ENCODE data around the gene NCSTN. TPM values are rescaled to one million over a fixed set of nuclear protein-coding genes. Genes with fewer than 3 reads are reported as not detected.
A peak's percentile ranks its signal among the peaks of the same experiment; 100 is the strongest.

Gene NCSTN
- total RNA-seq (10 to 100 TPM; 62.2 to 68.0 TPM), polyA plus RNA-seq (10 to 100 TPM; 68.1 to 93.1 TPM)

DNA sequence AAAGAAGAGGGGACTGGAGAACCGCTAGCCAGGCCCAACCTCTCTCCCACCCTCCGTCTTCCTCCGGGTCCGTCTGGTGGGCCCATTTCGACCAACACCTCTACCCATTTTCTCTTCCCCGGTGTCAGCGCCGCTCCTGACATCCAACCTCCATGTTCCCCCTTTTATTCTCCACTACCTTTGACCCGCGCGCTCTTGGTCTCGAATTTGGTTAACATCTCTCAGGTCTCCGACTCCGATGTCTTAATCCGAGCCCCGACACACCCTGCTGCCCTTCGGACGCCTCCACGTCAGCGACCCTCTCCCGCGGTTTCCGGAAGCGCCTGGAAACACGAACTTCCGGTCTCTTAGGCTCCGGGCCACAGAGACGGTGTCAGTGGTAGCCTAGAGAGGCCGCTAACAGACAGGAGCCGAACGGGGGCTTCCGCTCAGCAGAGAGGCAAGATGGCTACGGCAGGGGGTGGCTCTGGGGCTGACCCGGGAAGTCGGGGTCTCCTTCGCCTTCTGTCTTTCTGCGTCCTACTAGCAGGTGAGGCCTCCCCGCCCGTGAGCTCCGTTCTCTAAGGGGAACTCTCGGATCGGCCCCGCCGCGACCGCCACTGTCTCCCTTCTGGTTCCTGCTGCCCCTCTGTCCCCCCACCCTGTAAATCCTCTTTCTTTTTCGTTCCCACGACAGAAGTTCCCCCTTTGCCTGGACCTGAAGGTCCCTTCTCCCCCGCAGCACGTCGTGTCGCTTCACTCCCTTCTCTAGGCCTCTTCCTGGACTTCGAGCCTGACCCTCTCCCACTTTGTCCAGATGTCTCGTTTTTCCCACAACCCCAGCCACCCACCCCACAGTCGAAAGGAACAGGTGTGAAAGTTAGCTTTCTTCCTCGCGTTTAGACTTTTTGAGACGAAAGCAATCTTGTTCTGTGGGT lies at the start of gene NCSTN, which contains the start of gene COPA:
Gene NCSTN (plus strand): TSS at position 431 of the 917 bp plus-strand sequence. CDS start 14 bp downstream, at position 445.
Gene COPA (minus strand): TSS at position 298 of the 917 bp plus-strand sequence. CDS start 80 bp downstream, at position 218.
- peaks cover 44% of the 10 kb centered on the region for H3K4me1 ChIP-seq (ENCODE audit: insufficient read depth, low read length)
- peak within 1 kb of the TSS; percentile 94 for H3K27ac ChIP-seq (ENCODE audit: low read depth, low read length)
- H3K36me3 ChIP-seq (ENCODE audit: insufficient read depth, low read length), result peaks cover 36% of the 10 kb centered on the region
- ChIA-PET CTCF (ENCODE audit: partially characterized antibody) (interaction anchor here (1.2 to 4.5 kb wide), 3 partner anchors 11 to 52 kb away, joined by 3 to 19 read pairs (median 7); no protein-coding TSS in a partner anchor), POLR2A (ENCODE audit: partially characterized antibody) (interaction anchor here (0.6 to 1.3 kb wide), 8 partner anchors 8 to 179 kb away, joined by 3 to 4 read pairs (median 3); partner anchors contain the start of gene SLAMF6)
- H3K27ac Mint-ChIP-seq, result peak within 1 kb of the TSS; percentile 96 to 100 (median 100)
- peak within 1 kb of the TSS; percentile 99 to 100 (median 100) for H3K4me3 Mint-ChIP-seq
- peak within 1 kb of the TSS; percentile 77 to 96 for H3K4me3 ChIP-seq (ENCODE audit: low read length in 2 of 2)
- intact Hi-C loops (cut with micrococcal nuclease), result loop anchor here (1.0 to 10.0 kb wide), 5 partner anchors 58 to 724 kb away; partner anchors contain the start of genes ARHGAP30, DCAF8, PEX19 and SLAMF6
- no peaks in the 10 kb centered on the region for H3K9me3 ChIP-seq (ENCODE audit: control insufficient read depth in 1 of 2, low read length in 2 of 2)
- no peaks in the 10 kb centered on the region for H3K27me3 ChIP-seq (ENCODE audit: insufficient read depth, low read length)
- peak; percentile 89 to 95 (median 89) for DNase-seq
- peaks cover 35 to 67% (median 49%) of the 10 kb centered on the region in 4 donors for H3K4me1 Mint-ChIP-seq
- H3K36me3 Mint-ChIP-seq, result peaks cover 23 to 65% of the 10 kb centered on the region in 2 donors
- H3K9me3 Mint-ChIP-seq, result no peaks in the 10 kb centered on the region
- no peaks in the 10 kb centered on the region for H3K27me3 Mint-ChIP-seq

DNA sequence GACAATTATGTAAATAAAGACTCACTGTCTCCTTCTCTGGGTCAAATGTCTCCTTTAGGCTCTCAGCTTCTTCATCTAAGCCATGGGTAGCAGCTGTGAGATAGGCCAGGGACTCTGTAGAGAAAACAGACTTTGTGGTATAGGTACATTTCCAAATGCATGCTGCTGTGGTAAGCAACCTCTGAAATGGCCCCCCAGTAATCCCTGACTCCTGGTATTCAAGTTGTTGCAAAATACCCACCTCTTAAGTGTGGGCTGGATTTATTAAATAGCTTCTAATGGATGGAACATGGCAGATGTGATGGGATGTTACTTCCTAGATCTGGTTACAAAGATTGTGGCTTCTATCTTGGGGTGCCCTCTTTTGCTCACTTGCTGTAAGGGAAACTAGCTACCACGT lies 47.1 kb upstream of the NCSTN start:
- no peaks in the 10 kb centered on the region for H3K9me3 Mint-ChIP-seq
- Histone ChIP-seq H3K27ac (ENCODE audit: low read depth, low read length) (no peak overlapping the region), H3K4me1 (ENCODE audit: insufficient read depth, low read length) (no peaks in the 10 kb centered on the region), H3K36me3 (ENCODE audit: insufficient read depth, low read length) (peaks cover 93% of the 10 kb centered on the region), H3K27me3 (ENCODE audit: insufficient read depth, low read length) (no peaks in the 10 kb centered on the region), H3K4me3 (ENCODE audit: low read length in 2 of 2) (no peak overlapping the region), H3K9me3 (ENCODE audit: control insufficient read depth in 1 of 2, low read length in 2 of 2) (no peaks in the 10 kb centered on the region)
- no peak overlapping the region for H3K4me3 Mint-ChIP-seq
- no peak for DNase-seq
- ChIA-PET CTCF (ENCODE audit: partially characterized antibody) (interaction anchor here (0.9 to 9.2 kb wide), 2 partner anchors 44 to 107 kb away, joined by 4 to 177 read pairs; partner anchors contain the start of gene CASQ1), POLR2A (ENCODE audit: partially characterized antibody) (interaction anchor here (0.9 to 1.0 kb wide), 2 partner anchors 8 to 11 kb away, joined by 3 to 5 read pairs; partner anchors contain the start of gene PEX19)
- H3K4me1 Mint-ChIP-seq, result peaks cover 3 to 4% (median 4%) of the 10 kb centered on the region in 4 donors
- intact Hi-C loops (cut with micrococcal nuclease), result no loop called here
- H3K36me3 Mint-ChIP-seq, result peaks cover 62 to 89% of the 10 kb centered on the region in 2 donors
- peak overlapping the region in 3 of 7 donors; percentile 30 to 57 (median 31) for H3K27ac Mint-ChIP-seq
- H3K27me3 Mint-ChIP-seq, result no peaks in the 10 kb centered on the region

DNA sequence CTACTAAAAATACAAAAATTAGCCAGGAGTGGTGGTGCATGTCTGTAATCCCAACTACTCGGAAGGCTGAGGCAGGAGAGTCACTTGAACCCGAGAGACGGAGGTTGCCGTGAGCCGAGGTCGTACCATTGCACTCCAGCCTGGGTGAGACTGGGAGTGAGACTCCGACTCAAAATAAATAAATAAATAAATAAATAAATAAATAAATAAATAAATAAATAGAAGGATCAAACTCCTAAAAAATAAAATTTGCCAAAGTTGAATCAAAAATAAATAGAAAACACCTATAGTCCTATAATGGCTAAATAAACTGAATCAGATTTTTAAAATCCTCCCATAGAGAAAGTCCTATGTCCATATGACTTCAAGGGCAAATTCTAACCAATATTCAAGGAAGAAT lies 43.0 kb upstream of the NCSTN start:
- intact Hi-C loops (cut with micrococcal nuclease), result no loop called here
- no peaks in the 10 kb centered on the region for H3K27me3 ChIP-seq (ENCODE audit: insufficient read depth, low read length)
- Mint-ChIP-seq H3K27me3 (no peaks in the 10 kb centered on the region), H3K4me1 (peaks cover 0 to 2% (median 0%) of the 10 kb centered on the region in 4 donors), H3K27ac (peak overlapping the region in 1 of 7 donors; percentile 36), H3K36me3 (peaks cover 54 to 66% of the 10 kb centered on the region in 2 donors), H3K9me3 (no peaks in the 10 kb centered on the region), H3K4me3 (no peak overlapping the region)
- no peaks in the 10 kb centered on the region for H3K9me3 ChIP-seq (ENCODE audit: control insufficient read depth in 1 of 2, low read length in 2 of 2)
- POLR2A ChIA-PET (ENCODE audit: partially characterized antibody), result no interaction called here
- peaks cover 70% of the 10 kb centered on the region for H3K36me3 ChIP-seq (ENCODE audit: insufficient read depth, low read length)
- no peak overlapping the region for H3K27ac ChIP-seq (ENCODE audit: low read depth, low read length)
- H3K4me3 ChIP-seq (ENCODE audit: low read length in 2 of 2), result no peak overlapping the region
- CTCF ChIA-PET (ENCODE audit: partially characterized antibody), result interaction anchor here (0.5 to 4.5 kb wide), 2 partner anchors 8 to 48 kb away, joined by 3 to 22 read pairs; no protein-coding TSS in a partner anchor
- H3K4me1 ChIP-seq (ENCODE audit: insufficient read depth, low read length), result no peaks in the 10 kb centered on the region
- DNase-seq, result no peak

DNA sequence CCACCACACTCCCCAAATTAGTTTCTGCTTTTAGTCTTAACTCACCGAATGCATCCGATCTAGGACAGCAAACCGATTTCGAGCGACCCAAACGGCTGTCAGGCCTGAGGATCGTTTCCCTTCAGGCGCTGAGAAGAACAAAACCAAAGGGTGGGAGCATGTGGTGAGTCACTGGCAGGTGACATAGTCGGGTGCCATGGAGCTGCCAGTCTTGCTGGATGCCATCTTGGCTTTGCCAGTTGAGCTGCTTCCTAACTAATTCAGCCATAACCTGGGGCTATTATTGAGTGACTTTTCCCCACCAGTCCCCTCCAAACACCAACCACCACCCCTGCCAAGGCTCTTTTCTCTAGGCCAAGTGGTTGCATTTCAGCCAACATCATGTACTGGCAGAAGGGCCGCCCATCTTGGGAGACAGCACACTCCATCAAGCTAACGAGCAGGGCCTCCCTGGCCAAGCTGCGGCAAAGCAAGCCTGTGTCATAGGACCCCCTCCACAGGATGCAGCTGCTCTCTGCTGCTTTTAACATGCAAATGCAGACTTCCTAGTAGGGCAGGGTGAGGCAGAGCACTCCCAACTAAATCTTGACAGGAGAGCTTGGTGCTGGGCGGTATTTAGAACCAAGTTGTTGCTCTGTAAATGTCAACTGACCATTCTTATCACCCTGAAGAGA lies 35.9 kb upstream of the NCSTN start:
- no peak for DNase-seq
- CTCF ChIA-PET (ENCODE audit: partially characterized antibody), result interaction anchor here (1.4 to 2.5 kb wide), 2 partner anchors 16 to 114 kb away, joined by 4 to 12 read pairs; no protein-coding TSS in a partner anchor
- Histone ChIP-seq H3K27me3 (ENCODE audit: insufficient read depth, low read length) (no peaks in the 10 kb centered on the region), H3K27ac (ENCODE audit: low read depth, low read length) (no peak overlapping the region), H3K4me3 (ENCODE audit: low read length in 2 of 2) (no peak overlapping the region), H3K9me3 (ENCODE audit: control insufficient read depth in 1 of 2, low read length in 2 of 2) (no peaks in the 10 kb centered on the region), H3K36me3 (ENCODE audit: insufficient read depth, low read length) (peaks cover 75% of the 10 kb centered on the region), H3K4me1 (ENCODE audit: insufficient read depth, low read length) (no peaks in the 10 kb centered on the region)
- POLR2A ChIA-PET (ENCODE audit: partially characterized antibody), result no interaction called here
- intact Hi-C loops (cut with micrococcal nuclease), result no loop called here
- Mint-ChIP-seq H3K9me3 (no peaks in the 10 kb centered on the region), H3K27me3 (no peaks in the 10 kb centered on the region), H3K36me3 (peaks cover 63 to 76% of the 10 kb centered on the region in 2 donors), H3K4me3 (no peak overlapping the region), H3K4me1 (peaks cover 0 to 4% (median under 1%) of the 10 kb centered on the region in 4 donors), H3K27ac (peak overlapping the region in 1 of 7 donors; percentile 35)

DNA sequence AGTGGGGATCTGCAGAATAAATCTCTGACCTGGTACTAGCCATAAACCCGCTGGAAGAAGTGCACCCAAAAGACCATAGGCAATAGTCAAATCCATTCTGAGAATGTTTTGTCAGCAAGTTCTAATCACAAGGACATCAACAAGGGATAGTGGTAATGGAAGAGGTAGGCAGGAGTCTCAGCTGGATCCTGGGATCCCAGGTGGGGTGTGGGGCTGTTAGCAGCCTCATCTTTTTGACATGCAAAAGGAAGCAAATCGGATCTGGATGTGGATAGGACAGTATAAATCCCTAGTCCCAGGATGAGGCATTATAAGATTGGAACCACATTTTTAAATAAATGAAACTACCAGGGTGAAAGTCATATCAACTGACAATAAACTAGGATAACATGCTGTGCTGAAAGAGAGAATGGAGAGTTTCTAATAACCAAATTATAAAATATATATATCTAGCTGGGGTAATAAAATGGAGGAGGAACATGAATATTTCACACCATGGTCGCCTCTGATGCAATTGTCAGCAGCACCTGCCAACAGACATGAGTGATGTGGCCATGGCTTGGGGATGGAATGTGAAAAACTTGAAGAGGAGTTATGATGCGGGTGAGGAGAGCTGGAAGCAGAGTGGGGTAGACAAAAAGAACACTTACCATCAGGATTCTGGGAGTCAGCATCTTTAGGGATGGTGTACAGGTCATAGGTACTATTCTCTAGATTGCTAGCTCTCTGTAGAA lies 34.6 kb upstream of the NCSTN start:
- intact Hi-C loops (cut with micrococcal nuclease), result no loop called here
- H3K36me3 ChIP-seq (ENCODE audit: insufficient read depth, low read length), result peaks cover 75% of the 10 kb centered on the region
- H3K9me3 ChIP-seq (ENCODE audit: control insufficient read depth in 1 of 2, low read length in 2 of 2), result no peaks in the 10 kb centered on the region
- Mint-ChIP-seq H3K27ac (peak overlapping the region in 4 of 7 donors; percentile 32 to 78 (median 49)), H3K27me3 (no peaks in the 10 kb centered on the region), H3K4me3 (no peak overlapping the region), H3K4me1 (peaks cover 0 to 3% (median under 1%) of the 10 kb centered on the region in 4 donors), H3K9me3 (no peaks in the 10 kb centered on the region), H3K36me3 (peaks cover 64 to 80% of the 10 kb centered on the region in 2 donors)
- H3K27ac ChIP-seq (ENCODE audit: low read depth, low read length), result no peak overlapping the region
- POLR2A ChIA-PET (ENCODE audit: partially characterized antibody), result no interaction called here
- H3K4me1 ChIP-seq (ENCODE audit: insufficient read depth, low read length), result no peaks in the 10 kb centered on the region
- DNase-seq, result no peak
- CTCF ChIA-PET (ENCODE audit: partially characterized antibody), result interaction anchor here (1.4 to 2.5 kb wide), 2 partner anchors 17 to 115 kb away, joined by 4 to 12 read pairs; no protein-coding TSS in a partner anchor
- H3K4me3 ChIP-seq (ENCODE audit: low read length in 2 of 2), result no peak overlapping the region
- no peaks in the 10 kb centered on the region for H3K27me3 ChIP-seq (ENCODE audit: insufficient read depth, low read length)

DNA sequence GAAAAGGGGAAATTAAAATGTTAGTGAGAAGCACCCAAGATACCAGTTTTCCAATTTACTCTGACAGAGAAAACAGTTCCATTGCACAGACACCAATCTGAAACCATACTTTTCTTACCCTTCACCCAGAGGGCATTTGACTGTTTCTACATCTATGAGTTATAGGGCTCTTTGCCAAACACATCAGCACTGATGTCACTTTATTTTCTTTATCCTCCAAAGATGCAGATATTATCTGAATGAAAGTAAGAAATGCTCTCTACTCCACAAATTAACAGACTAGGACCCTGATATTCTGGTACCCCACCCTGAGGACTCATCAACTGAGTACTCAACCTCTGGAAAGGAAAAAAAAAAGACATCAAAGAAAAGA lies 34.0 kb upstream of the NCSTN start:
- peaks cover 0 to 3% (median under 1%) of the 10 kb centered on the region in 4 donors for H3K4me1 Mint-ChIP-seq
- peak overlapping the region in 3 of 7 donors; percentile 43 to 79 (median 65) for H3K27ac Mint-ChIP-seq
- Histone ChIP-seq H3K4me3 (ENCODE audit: low read length in 2 of 2) (no peak overlapping the region), H3K27ac (ENCODE audit: low read depth, low read length) (no peak overlapping the region), H3K36me3 (ENCODE audit: insufficient read depth, low read length) (peaks cover 78% of the 10 kb centered on the region), H3K9me3 (ENCODE audit: control insufficient read depth in 1 of 2, low read length in 2 of 2) (no peaks in the 10 kb centered on the region), H3K4me1 (ENCODE audit: insufficient read depth, low read length) (no peaks in the 10 kb centered on the region), H3K27me3 (ENCODE audit: insufficient read depth, low read length) (no peaks in the 10 kb centered on the region)
- no peak overlapping the region for H3K4me3 Mint-ChIP-seq
- H3K36me3 Mint-ChIP-seq, result peaks cover 65 to 84% of the 10 kb centered on the region in 2 donors
- intact Hi-C loops (cut with micrococcal nuclease), result no loop called here
- DNase-seq, result no peak
- H3K9me3 Mint-ChIP-seq, result no peaks in the 10 kb centered on the region
- ChIA-PET POLR2A (ENCODE audit: partially characterized antibody) (no interaction called here), CTCF (ENCODE audit: partially characterized antibody) (interaction anchor here (2.5 kb wide), 1 partner anchor 18 kb away, joined by 12 read pairs; no protein-coding TSS in a partner anchor)
- H3K27me3 Mint-ChIP-seq, result no peaks in the 10 kb centered on the region

All from CD4-positive, alpha-beta memory T cell (primary cell).